Epithelial cell of prostate (primary cell): ENCODE measurements around the gene RANBP1.

Experiments
- DNase-seq: peaks from one replicate; pipeline ENCODE4 v3.0.0-alpha.2; 2011; ENCODE audit warnings: low read depth, low spot score
- H3K27ac ChIP-seq: fragments of 450-650 bp; 2 replicates; pipeline ENCODE4 v1.5.1; 2017; ENCODE audit warnings: mild to moderate bottlenecking

RANBP1 gene

DNA sequence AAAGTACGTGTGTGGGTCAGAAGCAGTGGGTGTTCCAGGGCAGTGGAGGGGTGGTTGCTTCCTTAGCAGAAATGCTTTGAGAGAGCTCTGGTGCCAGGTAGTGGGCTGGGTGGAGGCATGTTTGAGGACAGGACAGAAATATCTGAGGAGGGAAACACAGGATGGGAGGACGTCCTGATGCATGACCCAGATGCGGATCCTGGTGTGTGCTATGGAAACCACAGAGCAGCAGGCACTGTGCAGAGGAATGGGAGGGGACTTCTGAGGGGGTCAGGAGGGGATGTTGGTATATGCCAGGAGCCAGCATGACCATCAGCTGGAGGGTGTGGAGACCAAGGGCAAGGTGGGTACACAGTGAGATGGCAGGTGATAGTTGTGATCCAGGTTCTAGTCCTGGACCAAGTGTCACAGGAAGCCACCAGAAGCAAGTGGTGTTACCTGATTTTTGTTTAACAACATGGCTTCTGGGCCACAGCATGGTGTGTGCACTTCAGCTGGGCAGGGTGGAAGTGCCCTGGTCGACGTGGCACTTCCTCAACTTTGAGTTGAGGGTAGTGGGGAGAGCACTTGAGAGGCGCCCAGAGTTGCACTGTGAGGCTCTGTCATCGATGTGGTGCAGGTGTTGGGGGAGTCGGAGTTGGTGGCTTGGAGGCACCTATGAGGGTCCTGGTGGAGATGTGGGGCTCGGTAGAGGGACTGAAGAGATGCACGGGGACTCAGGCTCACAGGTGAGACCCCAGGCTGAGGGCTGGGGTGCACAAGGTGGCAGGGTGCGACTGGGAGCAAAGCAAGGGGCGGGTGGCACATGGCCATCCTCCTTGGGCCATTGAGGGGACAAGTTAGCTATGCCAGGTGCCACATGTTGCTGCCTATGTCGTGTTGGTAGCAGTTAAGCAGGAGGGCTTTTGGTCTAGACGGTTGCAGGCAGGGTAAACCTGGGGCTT lies 28.3 kb upstream of the RANBP1 start:
- no peak for DNase-seq
- no peak overlapping the region for H3K27ac ChIP-seq

- no peak overlapping the region for H3K27ac ChIP-seq
- DNase-seq: no peak
Measured at GRCh38 chr22:20088263-20088648, 27.6 kb upstream of the RANBP1 start.

DNA sequence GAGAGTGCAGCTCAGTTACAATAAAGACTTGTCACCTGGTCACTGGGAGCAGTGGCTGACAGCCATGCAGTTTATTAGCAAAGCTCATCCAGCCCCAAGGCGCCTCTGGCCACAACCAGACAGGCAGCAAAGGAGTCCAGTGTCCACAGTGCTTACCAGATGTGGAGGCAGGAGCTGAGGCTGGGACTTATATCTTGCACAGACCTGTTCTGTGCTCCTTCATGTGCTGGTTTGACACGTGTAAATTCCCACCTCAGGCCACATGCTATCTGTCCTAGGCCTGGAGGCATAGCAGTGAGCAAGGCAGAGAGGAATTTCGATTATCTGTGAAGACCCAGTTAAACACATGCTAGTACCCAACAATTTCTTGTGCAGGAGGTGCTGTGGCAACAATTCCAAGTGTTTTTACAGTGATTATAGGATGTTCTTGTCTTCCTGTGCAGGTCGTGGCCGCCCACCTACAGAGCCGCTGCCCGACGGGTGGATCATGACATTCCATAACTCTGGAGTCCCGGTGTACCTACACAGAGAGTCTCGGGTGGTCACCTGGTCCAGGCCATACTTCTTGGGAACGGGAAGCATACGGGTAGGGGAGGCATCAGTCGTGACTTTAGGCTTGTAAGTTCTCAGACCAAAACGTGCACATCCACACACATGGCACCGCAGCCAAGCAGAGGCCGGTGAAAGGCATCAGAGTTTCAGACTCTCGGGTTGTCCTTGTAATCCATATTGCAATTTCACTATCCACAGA lies 26.5 kb upstream of the RANBP1 start:
- no peak for DNase-seq
- H3K27ac ChIP-seq: no peak overlapping the region

- DNase-seq: no peak
- no peak overlapping the region for H3K27ac ChIP-seq
Measured at GRCh38 chr22:20089977-20090729, 25.8 kb upstream of the RANBP1 start.

- H3K27ac ChIP-seq: no peak overlapping the region
Measured at GRCh38 chr22:20090730-20091240, 25.1 kb upstream of the RANBP1 start.

DNA sequence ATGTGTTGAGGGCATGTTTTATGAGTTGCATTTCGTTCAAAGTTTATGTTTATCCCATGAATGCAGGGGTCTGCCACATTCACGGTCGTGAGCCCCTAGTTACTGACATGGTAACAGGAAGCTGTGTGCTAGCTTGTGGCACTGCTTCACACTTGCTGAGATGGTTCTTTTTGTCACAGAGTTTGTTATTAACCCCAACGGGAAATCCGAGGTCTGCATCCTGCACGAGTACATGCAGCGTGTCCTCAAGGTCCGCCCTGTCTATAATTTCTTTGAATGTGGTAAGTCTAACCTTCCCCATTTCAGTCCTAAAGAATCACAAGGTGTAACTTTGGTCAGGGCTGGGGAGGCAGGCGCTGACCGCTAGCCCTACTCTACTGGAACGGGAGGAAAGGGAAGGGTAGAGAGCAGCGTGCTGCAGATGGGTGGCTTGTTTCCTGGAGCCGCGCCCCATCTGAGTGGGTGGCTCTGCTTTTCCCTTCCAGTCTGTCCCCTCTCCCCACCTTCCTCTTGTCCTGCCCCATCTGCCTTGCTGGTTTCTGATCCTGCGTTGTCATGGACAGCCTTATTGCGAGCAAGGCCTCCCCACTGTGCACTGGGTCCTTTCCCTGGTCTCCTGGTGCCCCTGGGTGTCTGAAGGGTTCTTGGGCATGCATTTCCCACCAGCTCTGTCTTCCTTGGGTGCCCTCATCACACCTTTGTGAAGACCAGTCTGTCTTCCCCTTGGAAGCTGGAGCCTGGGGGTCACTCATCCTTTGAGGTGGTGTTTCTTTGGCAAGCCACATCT lies 24.0 kb upstream of the RANBP1 start:
- no peak for DNase-seq
- no peak overlapping the region for H3K27ac ChIP-seq

More at GRCh38 chr22:20090730-20091240, 25.1 kb upstream of the RANBP1 start:
- no peak for DNase-seq

GRCh38 chr22:20092477-20092854 lies 23.4 kb upstream of the RANBP1 start:
- no peak for DNase-seq
- no peak overlapping the region for H3K27ac ChIP-seq

- H3K27ac ChIP-seq: no peak overlapping the region
- no peak for DNase-seq
Measured at GRCh38 chr22:20093418-20094196, 22.3 kb upstream of the RANBP1 start.

GRCh38 chr22:20094197-20094807 lies 21.6 kb upstream of the RANBP1 start:
- DNase-seq: no peak
- H3K27ac ChIP-seq: no peak overlapping the region

DNA sequence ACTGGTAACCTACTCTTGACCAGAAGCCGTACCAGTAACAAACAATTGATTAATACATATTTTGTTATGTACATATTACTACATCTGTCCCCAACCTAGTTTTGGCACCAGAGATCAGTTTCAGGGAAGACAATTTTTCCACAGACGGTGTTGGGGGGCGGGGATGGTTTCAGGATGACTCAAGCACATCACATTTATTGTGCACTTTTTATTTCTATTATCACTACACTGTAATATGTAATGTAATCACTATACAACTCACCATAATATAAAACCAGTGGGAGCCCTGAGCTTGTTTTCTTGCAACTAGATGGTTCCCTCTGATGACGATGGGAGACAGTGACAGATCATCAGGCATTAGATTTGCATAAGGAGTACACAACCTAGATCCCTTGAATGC lies 20.4 kb upstream of the RANBP1 start:
- DNase-seq: no peak
- no peak overlapping the region for H3K27ac ChIP-seq

DNA sequence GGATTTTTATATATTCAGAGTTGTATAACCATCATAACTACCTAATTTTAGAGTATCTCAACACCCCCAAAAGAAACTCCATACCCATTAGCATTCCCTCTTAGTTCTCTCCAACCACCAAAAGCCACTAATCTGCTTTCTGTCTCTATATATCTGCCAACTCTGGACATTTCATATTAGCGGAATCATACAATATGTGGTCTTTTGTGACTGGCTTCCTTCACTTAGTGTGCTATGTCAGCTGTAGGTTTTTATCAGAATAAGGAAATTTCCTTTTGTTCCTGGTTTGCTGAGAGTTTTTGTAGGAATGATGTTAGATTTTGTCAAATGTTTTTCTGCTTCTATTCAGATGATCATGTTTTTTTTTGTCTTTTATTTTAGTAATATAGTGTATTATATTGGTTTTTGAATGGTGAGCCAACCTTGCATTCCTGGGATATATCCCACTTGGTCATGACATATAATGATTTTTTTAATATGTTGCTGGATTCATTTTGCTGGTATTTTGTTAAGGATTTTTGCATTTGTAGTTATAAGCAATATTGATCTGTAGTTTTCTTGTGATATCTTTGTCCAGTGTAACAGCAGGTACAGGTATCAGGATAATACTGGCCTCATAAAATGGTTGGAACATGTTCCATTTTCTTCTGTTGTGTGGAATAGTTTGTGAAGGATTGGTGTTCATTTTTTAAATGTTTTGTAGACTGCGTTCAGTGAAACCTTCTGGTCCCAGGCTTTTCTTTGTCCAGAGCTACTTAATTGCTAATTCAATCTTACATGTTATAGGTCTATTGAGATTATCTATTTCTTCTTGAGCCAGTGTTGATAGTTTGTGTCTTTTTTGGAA lies 19.1 kb upstream of the RANBP1 start:
- DNase-seq: no peak
- H3K27ac ChIP-seq: no peak overlapping the region

- no peak overlapping the region for H3K27ac ChIP-seq
- no peak for DNase-seq
Measured at GRCh38 chr22:20099099-20099711, 16.7 kb upstream of the RANBP1 start.

- DNase-seq: no peak
- H3K27ac ChIP-seq: no peak overlapping the region
Measured at GRCh38 chr22:20101638-20102037, 14.3 kb upstream of the RANBP1 start.

GRCh38 chr22:20102203-20102780 lies 13.6 kb upstream of the RANBP1 start:
- no peak overlapping the region for H3K27ac ChIP-seq
- DNase-seq: no peak

DNA sequence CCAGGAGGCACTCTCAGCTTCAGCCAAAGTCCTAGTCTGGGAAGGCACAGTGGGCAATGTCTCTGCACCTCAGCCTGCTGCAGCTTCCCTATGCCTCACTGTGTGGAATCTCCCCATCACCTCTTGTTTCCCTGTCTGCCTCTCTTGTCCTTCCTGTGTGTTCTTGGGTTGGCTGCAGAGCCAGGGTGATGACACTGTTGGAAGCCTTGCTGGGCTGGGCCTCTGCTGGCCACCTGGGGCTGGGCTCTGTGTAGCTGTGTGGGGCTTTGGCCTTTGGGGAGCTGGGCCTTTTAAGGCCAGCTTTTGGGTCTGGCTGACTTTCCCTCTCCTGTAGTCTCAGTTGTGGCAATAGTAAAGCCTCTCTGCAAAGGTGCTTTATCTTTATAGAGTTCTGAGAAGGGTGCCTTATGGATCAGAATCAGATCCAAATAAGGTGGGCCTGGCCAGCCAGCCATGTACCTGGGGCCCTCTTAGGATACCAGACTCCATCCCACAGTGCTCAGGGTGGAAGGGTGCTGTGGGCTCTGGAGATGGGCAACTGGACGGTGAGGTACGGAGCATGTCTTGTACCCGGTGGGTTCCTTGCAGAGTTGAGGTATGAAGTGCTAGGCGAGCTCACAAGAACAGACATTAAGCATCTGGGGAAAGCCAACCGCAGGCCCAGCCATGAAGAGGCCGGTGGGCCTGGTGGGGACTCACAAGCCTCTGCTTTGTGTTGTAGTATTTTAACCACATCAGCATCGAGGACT lies 10.3 kb upstream of the RANBP1 start:
- no peak overlapping the region for H3K27ac ChIP-seq
- DNase-seq: no peak

DNA sequence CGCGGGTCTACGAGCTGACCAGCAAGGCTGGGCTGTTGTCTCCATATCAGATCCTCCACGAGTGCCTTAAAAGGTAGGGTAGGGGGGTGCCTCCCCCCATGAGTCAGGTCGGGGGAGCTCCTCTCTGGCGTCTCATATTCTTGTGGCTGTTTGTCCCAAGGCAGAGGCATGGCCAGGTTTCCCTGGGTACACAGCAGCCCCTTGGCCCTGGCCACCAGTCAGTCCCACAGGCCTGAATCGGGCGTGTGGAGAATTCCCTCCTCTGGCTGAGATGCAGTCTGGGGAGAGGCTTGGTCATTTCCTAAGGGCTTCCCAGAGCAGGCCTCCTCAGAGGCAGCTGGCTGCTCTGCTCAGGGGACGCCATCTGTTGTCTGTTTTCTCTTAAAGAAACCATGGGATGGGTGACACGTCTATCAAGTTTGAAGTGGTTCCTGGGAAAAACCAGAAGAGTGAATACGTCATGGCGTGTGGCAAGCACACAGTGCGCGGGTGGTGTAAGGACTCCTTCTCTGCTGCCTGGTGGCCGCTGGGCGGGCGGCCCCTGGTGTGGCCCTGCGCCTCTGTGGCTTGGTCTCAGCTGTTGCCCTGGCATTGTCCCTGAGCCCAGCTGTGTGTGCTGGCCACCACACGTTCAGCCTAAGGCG lies 9.6 kb upstream of the RANBP1 start:
- no peak overlapping the region for H3K27ac ChIP-seq
- DNase-seq: no peak
